HG03571 (cell line): Measurements from ENCODE around the gene SLC9A8.

Experiments used
- ATAC-seq: cut with Tn5 transposase; IDR thresholded peaks from one replicate; pipeline ENCODE4 v1.9.1; 2021; ENCODE audit not compliant: unreplicated experiment

SLC9A8 gene

DNA sequence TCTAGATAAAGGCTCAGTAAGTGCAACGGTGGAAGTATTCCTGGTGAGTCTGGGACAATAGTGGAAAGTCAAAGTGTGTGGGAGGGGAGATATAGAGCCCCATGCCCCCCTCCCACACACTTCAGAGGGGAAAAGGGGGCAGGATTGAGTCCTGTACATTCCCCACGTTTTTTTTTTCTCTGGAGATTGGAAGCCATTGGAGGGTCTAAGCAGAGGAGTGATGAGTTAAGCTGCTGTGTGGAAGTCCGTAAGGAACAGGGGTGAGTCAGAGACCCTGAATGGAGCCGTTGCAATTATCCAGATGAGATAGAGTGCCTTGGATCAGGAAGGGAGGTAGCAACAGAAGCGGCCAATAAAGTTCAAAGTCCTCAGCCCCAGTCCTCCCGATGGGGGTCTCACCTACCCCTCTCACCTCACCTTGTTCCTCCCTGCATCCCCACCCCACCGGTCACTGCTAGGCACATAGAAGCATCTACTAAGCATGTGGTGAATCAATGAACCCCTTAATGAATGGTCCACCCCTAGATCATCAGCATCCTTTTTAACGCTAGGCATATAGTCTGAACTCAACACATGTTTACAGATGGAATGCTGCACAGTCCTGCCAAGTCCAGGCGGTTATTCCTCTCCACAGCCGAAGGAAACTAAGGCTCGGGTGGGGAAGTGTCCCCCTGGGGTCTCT lies 662 bp upstream of the SLC9A8 start:
- peak; percentile 4 for ATAC-seq

DNA sequence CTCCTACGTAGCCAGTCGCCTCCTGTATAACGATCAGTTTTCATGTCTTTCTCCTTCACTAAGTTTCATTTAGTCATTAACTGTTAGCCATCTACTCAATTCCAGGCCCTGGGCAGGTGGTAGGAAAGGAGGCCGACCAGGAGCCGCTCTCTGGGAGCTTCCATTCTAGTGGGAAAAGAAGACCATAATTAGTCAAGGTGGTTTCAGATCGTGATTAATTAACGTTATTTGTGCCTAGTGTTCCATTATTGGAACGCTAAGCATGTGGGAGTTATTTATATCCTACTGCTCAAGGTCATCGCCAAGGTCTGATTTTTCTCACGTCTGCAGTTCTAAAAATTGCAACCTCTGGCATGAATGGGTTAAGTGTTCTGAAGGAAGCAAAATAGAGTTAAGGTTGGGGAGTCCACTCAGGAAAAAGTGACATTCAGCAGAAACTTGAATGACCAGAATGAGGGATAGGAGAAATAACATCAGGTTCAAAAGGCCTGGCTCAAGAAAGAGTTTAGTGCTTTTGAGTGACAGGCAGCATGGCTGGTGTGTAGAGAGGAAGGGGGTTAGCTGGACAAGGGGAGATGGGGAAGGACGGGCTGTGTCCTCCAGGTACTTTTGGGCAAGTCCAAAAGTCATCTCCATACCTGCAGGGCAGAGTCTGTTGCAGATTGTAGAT lies 812 bp downstream of the SLC9A8 start:
- ATAC-seq, result no peak

DNA sequence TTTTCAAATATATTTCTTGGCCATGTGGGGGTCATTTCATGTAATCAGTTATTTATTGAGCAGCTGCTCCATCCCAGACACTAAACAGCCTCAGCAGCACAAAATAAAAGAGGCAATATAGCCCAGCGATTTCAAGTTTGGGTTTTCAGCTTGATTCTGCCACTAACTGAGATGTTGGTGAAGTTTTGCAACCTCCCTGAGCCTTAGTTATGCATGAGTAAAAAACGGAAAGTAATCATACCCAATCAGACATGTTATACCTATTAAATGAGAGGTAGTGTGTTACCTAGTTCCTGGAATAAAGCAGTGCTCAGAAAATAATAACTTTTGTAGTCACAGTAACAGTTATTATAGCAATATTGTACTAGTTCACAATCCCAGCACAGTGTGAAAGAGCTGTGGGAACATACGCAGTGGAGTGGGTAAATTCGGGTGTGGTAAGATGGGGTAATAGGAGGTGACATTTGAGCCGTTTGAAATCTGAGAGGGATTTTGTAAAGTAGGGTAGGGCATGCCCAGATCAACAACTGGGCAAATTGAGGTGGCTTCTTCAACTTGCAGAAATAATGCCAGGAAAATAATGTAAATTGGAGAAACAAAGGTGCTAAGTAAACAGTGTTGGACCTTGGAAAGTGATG lies 1.5 kb downstream of the SLC9A8 start:
- no peak for ATAC-seq

DNA sequence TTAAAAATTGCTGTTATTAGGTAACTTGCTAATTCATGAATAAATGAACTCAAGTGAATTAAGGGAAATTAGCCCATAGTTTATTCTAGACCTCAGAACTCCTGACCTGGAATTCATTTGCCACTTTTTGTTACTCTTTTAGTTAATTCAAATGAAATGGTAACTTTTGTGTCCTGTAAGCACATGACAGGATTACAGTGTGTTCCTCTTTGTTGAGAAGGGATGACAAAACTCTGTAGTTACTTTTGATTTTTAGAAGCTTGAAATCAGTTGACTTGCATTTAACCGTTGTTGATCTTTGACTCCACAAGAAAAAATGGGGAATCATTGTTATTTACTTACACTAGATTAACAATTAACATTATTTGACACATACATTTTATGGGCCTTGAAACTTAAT lies 6.2 kb downstream of the SLC9A8 start:
- no peak for ATAC-seq

DNA sequence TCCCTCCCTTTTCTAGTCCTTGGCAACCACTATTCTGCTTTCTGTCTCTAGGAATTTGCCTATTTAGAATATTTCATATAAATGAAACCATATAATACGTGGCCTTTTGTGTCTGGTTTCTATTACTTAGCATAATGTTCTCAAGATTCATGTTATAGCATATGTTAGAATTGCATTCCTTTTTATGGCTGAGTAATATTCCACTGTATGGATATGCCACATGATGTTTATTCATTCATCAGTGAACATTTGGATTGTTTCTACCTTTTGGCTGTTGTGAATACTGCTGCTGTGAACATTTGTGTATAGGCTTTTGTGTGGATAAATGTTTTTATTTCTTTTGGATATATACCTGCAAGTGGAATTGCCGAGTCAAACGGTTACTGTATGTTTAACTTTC lies 7.1 kb downstream of the SLC9A8 start:
- ATAC-seq, result no peak

DNA sequence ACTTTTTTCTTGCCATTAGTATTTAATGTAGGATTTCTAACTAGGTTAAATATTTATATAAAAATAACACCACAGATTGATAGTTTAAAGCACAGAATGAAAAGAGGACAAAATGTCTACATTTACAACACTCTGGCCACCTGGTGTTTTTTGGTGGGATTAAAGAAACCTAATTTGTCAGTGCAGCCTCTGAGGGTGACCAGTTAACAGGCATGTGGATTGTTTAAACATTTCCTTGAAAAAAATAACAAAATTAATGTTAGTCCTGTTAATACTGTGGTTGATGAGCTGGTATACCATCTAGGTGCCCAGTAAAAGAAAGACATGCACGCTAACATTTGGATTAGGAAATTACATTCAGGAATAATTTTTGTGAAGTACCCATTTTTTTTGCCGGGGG lies 8.8 kb downstream of the SLC9A8 start:
- ATAC-seq, result no peak

DNA sequence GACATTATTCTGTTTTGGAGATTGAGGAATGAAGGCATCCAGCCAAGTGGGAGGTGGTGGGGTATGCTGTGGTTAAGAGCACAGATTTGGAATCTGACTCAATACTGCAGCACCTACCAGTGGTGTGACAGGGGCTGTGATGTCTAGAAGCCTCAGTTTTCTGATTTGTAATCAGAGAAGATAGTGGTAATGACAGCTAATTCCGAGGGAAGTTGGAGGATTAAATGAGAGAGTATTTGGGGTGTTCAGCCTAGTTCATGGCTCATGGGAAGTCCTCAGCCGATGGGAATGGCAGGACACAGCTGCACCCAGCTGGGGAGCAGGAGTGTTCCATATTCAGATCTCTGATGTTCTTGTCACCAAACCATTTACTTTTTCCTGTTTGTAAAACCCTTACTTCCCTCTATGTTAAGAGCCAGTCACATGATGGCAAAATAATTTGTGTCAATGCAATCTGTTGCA lies 9.3 kb downstream of the SLC9A8 start:
- ATAC-seq, result no peak

DNA sequence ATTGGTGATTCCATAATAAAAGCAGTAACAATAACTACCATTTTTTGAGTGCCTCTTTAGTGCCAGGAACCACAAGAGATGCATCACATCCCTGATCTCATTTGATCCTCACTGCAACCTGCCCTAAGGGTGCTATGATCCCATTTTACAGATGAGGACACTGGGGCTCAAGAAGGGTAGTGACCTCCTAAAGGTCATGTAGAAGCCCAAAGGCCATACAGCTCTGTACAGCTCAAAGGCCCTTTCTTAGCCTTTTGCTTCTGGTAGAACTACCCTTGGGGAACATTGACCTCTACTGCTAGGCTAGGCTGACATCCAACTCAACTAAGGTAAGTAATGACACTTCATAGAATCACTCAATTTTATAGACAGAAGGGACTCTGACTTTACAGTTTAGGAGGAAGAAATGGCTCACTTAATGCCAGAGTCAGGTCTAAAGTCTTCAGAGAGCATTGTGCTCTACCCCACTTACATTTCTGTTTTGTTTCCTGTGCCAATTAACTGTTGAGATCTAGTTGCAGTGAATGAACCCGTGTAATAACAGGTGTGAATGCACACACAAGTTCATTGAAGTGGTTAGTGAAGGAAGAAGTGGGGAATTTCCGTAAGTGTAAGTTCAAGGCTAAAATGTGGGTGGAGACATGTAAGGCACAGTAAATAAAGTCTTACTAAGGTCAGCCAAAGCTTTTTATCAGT lies 10.7 kb downstream of the SLC9A8 start:
- no peak for ATAC-seq

DNA sequence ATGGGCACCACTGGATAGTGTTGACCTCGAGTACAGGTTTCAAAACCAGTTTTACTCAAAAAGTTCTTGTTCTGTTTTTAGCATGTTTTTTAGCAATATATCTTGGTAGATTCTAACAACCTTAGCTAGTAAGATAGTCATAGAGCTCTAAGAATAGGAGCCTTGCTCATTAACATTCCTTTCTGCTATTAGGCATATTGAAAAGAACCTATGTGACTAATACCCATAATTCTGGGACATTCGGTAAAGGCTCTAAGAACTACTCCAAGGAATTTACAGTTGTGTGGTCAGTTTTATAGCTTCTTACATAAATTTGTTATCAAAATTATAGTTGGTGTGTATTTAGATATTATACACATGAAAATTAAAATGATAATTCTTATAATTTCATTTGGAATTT lies 11.6 kb downstream of the SLC9A8 start:
- no peak for ATAC-seq

DNA sequence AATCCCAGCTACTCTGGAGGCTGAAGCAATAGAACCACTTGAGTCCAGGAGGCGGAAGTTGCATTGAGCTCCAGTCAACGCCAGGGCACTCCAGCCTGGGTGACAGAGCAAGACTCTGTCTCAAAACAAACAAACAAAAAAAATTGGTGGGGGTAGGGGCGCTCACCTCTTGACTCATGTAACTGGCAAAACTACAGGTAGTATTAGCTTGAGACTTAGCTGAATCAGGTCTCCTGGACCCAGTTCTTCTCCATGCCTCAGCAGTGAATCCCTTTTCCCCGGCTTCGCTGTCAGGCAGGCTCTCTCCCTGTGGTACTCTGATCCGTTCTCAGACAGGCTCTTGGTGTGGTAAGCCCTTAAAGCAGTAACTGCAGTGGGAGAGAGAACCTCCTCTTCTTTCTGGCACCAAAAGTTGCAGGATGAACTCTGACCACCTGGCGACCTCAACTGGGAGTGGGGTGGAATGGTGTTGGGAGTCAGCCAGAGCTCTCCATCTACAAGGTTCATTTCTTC lies 12.9 kb downstream of the SLC9A8 start:
- no peak for ATAC-seq

DNA sequence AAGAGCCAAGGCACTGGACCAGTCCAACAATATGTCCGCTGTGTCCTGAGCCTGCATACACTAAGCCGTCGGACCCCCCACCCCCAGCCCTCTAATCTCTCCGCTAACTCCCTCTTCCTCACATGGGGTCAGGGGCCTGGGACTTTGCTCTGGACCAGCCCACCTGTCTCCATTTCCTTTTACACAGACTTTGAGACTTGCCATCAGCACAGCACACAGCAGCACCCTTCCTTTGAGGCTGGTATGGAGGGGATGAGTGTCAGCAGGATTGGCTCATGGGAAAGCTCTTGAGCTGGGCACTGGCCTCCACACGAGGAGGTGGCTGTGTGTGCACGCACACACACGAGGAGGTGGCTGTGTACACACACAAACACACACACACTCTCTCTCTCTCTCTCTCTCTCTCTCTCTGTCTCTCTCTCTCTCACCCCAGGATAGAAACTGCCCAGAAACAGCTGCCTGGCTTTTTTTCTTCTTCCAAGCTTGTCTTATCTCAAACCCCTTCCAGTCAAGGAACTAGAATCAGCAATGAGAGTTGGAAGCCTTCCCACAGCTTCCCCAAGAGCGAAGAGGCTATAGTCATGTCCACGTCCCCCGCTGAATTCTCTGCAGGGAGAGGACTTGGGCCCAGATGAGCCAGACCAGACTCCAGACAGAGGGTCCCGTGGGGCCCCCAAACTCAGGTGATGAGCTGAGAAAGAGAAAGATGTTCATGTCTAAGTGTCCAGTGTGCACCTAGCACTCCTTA lies 18.6 kb downstream of the SLC9A8 start:
- no peak for ATAC-seq

DNA sequence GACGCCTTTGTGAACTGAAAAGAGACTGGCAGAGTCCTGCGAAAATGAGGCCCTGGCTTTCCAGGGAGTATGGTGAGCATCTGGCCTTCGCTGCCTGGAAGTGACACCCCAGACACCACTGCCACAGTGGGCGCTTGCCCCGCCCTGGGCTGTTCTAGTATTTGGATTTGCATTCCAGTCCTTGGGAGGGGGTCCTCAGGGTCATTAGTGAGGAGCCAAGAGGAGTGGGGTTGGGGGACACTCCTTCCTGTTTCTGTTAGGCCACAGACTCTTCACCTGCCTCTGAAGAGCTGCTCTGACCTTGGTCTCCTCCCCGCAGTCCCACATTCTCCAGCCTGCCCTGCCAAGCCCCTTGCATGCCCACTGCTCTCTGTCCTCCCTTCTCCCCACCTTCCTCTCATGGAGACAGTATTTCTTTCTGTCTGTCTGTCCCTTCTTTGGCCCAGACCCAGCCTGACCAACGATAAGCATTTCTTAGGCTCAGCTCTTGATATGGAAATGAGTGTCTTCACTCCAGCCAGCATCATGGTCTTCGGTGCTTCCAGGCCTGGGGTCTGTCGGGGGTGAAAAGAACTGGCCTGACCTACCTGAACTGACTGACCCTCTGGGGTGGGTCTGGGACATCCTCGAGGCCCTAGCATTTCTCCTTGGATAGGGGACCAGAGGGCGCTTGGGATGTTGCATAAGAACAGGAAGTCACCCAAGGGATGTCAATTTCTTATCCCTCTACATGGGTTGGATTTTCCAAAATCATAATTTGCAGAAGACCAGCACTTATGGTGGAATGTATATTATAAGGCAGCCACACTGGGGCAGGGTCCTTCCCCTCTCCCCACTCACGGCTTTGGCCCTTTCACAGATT lies 19.4 kb downstream of the SLC9A8 start:
- ATAC-seq, result no peak

DNA sequence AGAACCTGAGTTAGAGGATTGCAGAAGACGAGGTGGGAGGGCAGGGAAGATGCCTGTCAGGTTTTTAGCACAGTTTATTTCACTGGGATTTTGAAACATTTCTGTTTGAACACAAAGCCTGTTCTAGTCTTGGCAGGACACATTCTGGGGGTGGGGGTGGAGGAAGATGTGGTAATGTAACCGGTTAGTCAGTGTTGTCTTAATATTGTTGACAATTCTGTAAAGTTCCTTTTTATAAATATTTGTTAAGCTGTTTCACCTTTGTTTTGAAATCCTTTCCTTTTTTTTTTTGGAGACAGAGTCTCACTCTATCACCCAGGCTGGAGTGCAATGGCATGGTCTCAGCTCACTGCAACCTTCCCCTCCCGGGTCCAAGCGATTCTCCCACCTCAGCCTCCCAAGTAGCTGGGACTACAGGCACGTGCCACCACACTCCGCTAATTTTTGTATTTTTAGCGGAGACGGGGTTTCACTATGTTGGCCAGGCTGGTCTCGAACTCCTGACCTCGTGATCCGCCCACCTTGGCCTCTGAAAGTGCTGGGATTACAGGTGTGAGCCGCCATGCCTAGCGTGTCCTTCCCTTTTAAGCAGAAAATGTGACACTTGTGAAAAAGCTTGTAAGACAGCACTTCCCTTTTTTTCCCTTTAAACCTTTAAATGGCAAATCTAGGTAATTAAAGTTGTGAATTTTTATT lies 20.2 kb downstream of the SLC9A8 start:
- ATAC-seq, result no peak

DNA sequence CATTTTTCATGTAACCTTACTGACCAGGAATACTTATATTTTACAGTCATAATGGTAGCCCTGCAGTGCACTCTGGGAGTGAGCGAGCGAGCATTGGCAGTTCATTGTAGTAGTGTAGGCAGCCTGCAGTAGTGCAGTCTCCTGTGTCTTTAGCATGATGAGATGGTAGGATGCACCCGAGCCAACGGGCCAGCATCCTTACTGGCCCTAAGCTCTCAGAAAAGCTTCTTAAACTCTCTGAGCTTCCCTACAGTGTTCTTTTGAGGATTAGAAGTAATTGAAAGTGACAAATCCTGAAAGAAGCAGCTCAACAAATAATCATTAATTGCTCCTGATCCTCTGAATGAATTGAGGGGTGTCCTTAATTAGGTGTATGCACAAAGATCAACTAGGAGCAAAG lies 20.9 kb downstream of the SLC9A8 start:
- ATAC-seq, result no peak

DNA sequence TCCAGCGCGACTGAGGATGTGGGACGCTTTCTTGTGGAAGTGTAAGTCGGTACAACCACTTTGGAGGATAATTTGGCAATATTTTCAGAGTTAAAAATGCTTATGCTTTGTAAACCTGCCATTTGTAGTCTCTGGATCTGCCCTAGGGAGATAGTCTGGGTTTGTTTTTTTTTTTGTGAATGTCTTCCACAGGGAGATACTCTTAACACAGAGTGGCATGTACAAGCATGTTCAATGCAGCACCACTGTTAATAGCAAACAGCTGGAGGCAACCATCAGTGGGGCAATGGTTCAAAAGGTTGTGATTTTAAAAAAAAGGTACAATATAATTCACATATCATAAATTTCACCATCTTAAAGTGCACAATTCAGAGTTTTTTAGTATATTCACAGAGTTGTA lies 22.4 kb downstream of the SLC9A8 start:
- ATAC-seq, result no peak

DNA sequence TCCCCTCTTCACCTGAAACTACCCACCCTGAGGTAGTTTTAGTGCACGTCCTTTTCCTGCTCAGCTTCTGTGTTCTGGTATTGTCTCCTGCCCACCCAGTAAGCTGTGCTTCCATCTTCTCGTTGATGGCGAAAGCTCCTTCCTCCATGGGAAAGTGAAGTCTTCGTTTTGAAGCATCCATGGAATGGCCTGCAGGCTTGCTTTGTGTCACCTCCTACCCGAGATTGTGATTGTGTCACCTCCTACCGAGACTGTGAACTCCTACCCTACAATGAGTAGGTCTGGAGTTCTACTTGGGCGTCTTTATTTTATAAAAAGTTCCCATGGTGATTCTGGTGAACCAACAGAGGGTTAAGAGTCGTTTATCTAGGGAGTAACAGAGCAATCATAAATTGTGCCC lies 25.9 kb downstream of the SLC9A8 start:
- ATAC-seq, result no peak

DNA sequence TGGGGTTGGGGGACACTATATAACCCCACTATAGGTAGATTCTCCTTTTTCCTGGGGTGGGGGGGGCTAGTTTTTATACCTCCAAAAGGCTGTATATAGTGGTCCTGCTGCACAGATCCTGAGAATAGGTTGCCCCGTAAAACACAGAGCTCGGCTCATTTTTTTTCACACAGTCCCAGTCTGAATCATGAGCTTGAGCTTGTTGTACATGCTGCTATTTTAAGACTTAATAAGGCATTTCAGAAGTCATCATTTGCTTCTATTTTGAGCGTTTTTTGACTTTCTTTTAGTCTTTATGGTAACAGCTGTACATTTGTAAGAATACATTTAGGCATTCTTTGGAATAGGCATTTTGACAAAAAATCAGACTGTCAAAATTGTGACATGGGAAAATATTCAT lies 30.5 kb downstream of the SLC9A8 start:
- ATAC-seq, result no peak

DNA sequence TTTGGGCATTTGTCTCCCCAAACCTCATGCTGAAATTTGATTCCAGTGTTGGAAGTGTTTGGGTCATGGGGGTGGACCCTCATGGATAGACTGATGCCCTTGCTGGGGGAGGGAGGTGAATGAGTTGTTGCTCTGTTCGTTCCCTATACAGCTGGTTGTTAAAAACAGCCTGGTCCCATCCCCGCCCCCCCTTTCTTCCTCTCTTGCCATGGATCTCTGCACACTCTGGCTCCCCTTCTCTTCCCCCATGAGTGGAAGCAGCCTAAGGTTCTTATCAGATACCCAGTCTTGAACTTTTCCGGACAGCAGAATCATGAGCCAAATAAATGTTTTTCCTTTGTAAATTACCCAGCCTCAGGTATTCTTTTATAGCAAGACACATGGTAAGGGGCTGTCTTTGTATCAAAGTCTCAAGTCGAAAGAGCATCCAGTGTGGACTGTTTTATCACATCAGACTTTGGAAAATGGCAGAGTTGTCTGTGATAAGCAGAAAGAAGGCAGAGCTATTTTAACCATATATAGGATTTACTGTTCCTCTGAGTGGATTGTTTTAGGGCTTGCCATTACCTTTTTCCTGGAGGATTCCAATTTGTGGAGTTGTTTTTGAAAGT lies 31.2 kb downstream of the SLC9A8 start:
- ATAC-seq, result no peak

DNA sequence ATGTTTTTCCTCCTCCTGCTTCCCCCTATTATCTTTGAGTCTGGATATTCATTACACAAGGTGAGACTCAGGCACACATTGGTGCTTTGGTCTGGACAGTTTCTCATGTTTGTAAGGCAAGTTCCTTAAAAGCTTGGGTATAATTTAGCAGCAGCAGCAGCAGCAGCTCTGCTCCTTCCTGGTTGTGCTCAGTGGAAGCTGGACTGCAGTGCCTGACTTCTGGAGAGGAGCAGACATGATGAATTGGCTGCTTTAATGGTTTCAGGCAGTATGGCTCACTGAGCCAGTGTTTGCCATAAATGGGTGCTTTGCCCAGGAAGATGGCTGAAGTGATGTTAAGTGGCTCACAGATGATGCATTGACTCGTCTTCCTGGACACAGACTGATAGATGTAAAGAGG lies 32.4 kb downstream of the SLC9A8 start:
- no peak for ATAC-seq
